B cell (primary cell): ENCODE results near the gene GAB3. TPM values are rescaled to one million over a fixed set of nuclear protein-coding genes. Genes with fewer than 3 reads are reported as not detected.

Experiments used
- ATAC-seq: fragments of 200-7000 bp; cut with Tn5 transposase; one replicate; pipeline ENCODE4 v1.10.0; 2021; ENCODE audit warnings: low read depth, mild to moderate bottlenecking, moderate number of reproducible peaks, moderate library complexity
- CTCF ChIA-PET: fragments of 350-600 bp; sonication (Branson Sonifier 250); formaldehyde crosslinking; loops from one replicate; lab custom pipeline; 2021; ENCODE audit warnings: antibody characterized with exemption, inconsistent platforms; lab: Charles Lee
- POLR2A ChIA-PET: fragments of 350-600 bp; sonication (Branson Sonifier 250); formaldehyde crosslinking; loops from one replicate; lab custom pipeline; 2021; ENCODE audit warnings: antibody characterized with exemption; lab: Charles Lee
- DNase-seq: peaks from one replicate; pipeline ENCODE4 v3.0.0; 2013
- H2AFZ ChIP-seq: 2 replicates; pipeline ENCODE4 v1.6.1; 2012; ENCODE audit warnings: mild to moderate bottlenecking, low read depth, low read length; ENCODE audit not compliant: insufficient read depth, poor library complexity, severe bottlenecking
- H3K27ac ChIP-seq, 2 donors: 1 replicate in 1 of 2; 2 replicates in 1 of 2; pipeline ENCODE4 v1.5.1; 2012 to 2013; ENCODE audit warnings: low read length in 2 of 2, mild to moderate bottlenecking in 2 of 2, moderate library complexity in 1 of 2
- H3K27me3 ChIP-seq, 4 experiments: fragments of 200-600 bp in 1 of 4; sonication (generic) in 1 of 4; replicated peaks in 1 of 4; 1 replicate in 2 of 4; 2 replicates in 2 of 4; pipeline versions ENCODE4 v1.6.1 to v1.7.0; 2013 to 2016; ENCODE audit warnings: low read length in 3 of 4, mild to moderate bottlenecking in 2 of 4, mixed read lengths in 1 of 4, moderate library complexity in 1 of 4; ENCODE audit not compliant: insufficient read depth in 4 of 4, control insufficient read depth in 3 of 4; ENCODE audit errors: control extremely low read depth in 1 of 4
- H3K36me3 ChIP-seq, 2 experiments: replicated peaks in 1 of 2; 1 replicate in 1 of 2; 2 replicates in 1 of 2; pipeline versions ENCODE4 v1.6.1 to v1.7.1; 2013; ENCODE audit warnings: low read length in 1 of 2; ENCODE audit not compliant: insufficient read depth in 2 of 2, control insufficient read depth in 1 of 2; ENCODE audit errors: control extremely low read depth in 1 of 2, extremely low read depth in 1 of 2
- H3K4me1 ChIP-seq, 2 donors: fragments of 200-600 bp in 1 of 2; sonication (generic) in 1 of 2; 1 replicate in 1 of 2; 2 replicates in 1 of 2; pipeline versions ENCODE4 v1.5.1 to v1.6.1; 2013 to 2017; ENCODE audit warnings: low read length in 2 of 2; ENCODE audit not compliant: control insufficient read depth in 2 of 2, insufficient read depth in 2 of 2
- H3K4me2 ChIP-seq: replicated peaks from 2 replicates; pipeline ENCODE3; 2012; ENCODE audit warnings: mild to moderate bottlenecking, low read depth, low read length; ENCODE audit not compliant: poor library complexity, severe bottlenecking
- H3K4me3 ChIP-seq, 5 experiments: fragments of 200-600 bp in 1 of 5; sonication (generic) in 1 of 5; 1 replicate in 3 of 5; 2 replicates in 2 of 5; pipeline versions ENCODE4 v1.5.1 to v1.7.0; 2011 to 2016; ENCODE audit warnings: low read length in 4 of 5, mild to moderate bottlenecking in 4 of 5, low read depth in 2 of 5, control low read depth in 1 of 5, moderate library complexity in 1 of 5; ENCODE audit not compliant: insufficient read depth in 1 of 5; ENCODE audit errors: control extremely low read depth in 1 of 5, extremely low read depth in 1 of 5
- H3K79me2 ChIP-seq: fragments of 200-600 bp; sonication (generic); one replicate; pipeline ENCODE4 v1.6.0; 2016; ENCODE audit warnings: low read length; ENCODE audit not compliant: control insufficient read depth, insufficient read depth
- H3K9ac ChIP-seq: fragments of 200-600 bp; sonication (generic); 2 replicates; pipeline ENCODE4 v1.6.1; 2017; ENCODE audit warnings: mild to moderate bottlenecking, low read length, moderate library complexity
- H3K9me3 ChIP-seq, 3 donors: one replicate each; pipeline versions ENCODE4 v1.6.1 to v1.7.1; 2013; ENCODE audit warnings: low read length in 2 of 3; ENCODE audit not compliant: control insufficient read depth in 2 of 3, insufficient read depth in 1 of 3; ENCODE audit errors: control extremely low read depth in 1 of 3
- H4K20me1 ChIP-seq: 2 replicates; pipeline ENCODE4 v1.6.0; 2012; ENCODE audit warnings: mild to moderate bottlenecking, low read length; ENCODE audit not compliant: insufficient read depth, control insufficient read depth, poor library complexity, severe bottlenecking
- H3K27ac Mint-ChIP-seq: one replicate; pipeline ENCODE4 v1.8.0; 2021; ENCODE audit warnings: mixed read lengths
- H3K27me3 Mint-ChIP-seq: one replicate; pipeline ENCODE4 v1.8.0; 2021; ENCODE audit warnings: mixed read lengths
- H3K4me1 Mint-ChIP-seq: one replicate; pipeline ENCODE4 v1.8.0; 2021; ENCODE audit warnings: mixed read lengths
- H3K4me3 Mint-ChIP-seq: one replicate; pipeline ENCODE4 v1.8.0; 2021; ENCODE audit warnings: mixed read lengths
- H3K9me3 Mint-ChIP-seq: one replicate; pipeline ENCODE4 v1.8.0; 2022; ENCODE audit warnings: mixed read lengths; ENCODE audit not compliant: insufficient read depth
- EZH2 ChIP-seq: IDR thresholded peaks from 2 replicates; pipeline ENCODE4 v1.6.1; 2012; ENCODE audit warnings: borderline replicate concordance, low read depth, mild to moderate bottlenecking, moderate library complexity, low read length; ENCODE audit not compliant: insufficient read depth, poor library complexity, severe bottlenecking
- WGBS: methylation state at CpG from one replicate; pipeline ENCODE4 v1.1.5; 2013; ENCODE audit warnings: missing lambda C conversion rate; ENCODE audit not compliant: insufficient coverage; 5-methylcytosine and 5-hydroxymethylcytosine counted together
- intact Hi-C: fragments of 100-400 bp; cut with micrococcal nuclease; formaldehyde crosslinking; loops from one replicate; pipeline ENCODE4 v1.10.0; 2022
- polyA plus RNA-seq: library from polyadenylated mRNA; depleted of rRNA; stranded (reverse); fragments of >200 nt; gene quantifications from 2 replicates; pipeline ENCODE4 v1.2.3, GENCODE V29; 2012
- total RNA-seq, 2 donors: library from RNA; stranded (reverse); fragments of 120-200 nt in 1 of 2; gene quantifications; 1 replicate in 1 of 2; 2 replicates in 1 of 2; pipeline versions ENCODE4 v1.2.3 to v1.2.4, GENCODE V29; 2013 to 2022
- TF ChIP-seq, protein P1 (sequence below): fragments of 200-600 bp; IDR thresholded peaks from one replicate; pipeline ENCODE4 v1.8.0; 2022; ENCODE audit warnings: antibody characterized with exemption, mild to moderate bottlenecking

The GAB3 gene
- total and polyA plus RNA-seq, 2 donors (not counting 1 experiment from before 2014, with no cell fraction given): 13.2 to 16.5 TPM

DNA sequence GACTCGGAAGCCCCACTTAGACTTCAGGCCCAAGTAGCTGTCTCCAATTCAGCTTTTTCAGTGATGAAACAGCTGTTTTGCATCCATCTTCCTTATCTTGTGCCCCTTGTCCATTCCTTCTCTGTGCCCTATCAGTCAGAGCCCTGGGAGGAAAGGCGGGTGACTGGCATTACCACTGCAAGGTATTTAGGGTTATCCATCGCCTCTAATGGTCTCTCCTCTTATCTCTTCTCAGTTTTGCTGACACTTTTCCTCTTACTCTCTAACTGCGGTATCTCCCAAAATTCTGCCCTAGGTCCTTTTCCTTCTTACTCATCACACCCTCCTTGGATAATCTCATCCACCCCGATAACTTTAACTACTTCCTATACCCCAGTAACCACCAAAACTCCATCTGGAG is 13.7 kb downstream of the GAB3 start:
- CTCF ChIA-PET: no interaction called here
- Histone ChIP-seq H3K79me2 (peaks cover 40% of the 10 kb centered on the region), H3K4me3 (no peak overlapping the region), H3K4me1 (peaks cover 20 to 28% of the 10 kb centered on the region in 2 donors), H3K4me2 (no peak overlapping the region), H3K27me3 (no peaks in the 10 kb centered on the region), H3K36me3 (no peaks in the 10 kb centered on the region), H3K27ac (no peak overlapping the region), H2AFZ (no peak overlapping the region), H3K9me3 (no peaks in the 10 kb centered on the region), H3K9ac (no peak overlapping the region), H4K20me1 (no peaks in the 10 kb centered on the region)
- Mint-ChIP-seq H3K4me1 (peaks cover 36% of the 10 kb centered on the region), H3K27me3 (no peaks in the 10 kb centered on the region), H3K9me3 (no peaks in the 10 kb centered on the region), H3K27ac (no peak overlapping the region), H3K4me3 (no peak overlapping the region)
- POLR2A ChIA-PET: no interaction called here
- intact Hi-C loops: no loop called here
- ATAC-seq: no peak
- no peak for DNase-seq
- WGBS: 82% methylated on average over 4 of the region's 5 CpGs
- TF ChIP-seq, protein P1, sequence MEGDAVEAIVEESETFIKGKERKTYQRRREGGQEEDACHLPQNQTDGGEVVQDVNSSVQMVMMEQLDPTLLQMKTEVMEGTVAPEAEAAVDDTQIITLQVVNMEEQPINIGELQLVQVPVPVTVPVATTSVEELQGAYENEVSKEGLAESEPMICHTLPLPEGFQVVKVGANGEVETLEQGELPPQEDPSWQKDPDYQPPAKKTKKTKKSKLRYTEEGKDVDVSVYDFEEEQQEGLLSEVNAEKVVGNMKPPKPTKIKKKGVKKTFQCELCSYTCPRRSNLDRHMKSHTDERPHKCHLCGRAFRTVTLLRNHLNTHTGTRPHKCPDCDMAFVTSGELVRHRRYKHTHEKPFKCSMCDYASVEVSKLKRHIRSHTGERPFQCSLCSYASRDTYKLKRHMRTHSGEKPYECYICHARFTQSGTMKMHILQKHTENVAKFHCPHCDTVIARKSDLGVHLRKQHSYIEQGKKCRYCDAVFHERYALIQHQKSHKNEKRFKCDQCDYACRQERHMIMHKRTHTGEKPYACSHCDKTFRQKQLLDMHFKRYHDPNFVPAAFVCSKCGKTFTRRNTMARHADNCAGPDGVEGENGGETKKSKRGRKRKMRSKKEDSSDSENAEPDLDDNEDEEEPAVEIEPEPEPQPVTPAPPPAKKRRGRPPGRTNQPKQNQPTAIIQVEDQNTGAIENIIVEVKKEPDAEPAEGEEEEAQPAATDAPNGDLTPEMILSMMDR: no peak
- no peak for TF ChIP-seq EZH2

DNA sequence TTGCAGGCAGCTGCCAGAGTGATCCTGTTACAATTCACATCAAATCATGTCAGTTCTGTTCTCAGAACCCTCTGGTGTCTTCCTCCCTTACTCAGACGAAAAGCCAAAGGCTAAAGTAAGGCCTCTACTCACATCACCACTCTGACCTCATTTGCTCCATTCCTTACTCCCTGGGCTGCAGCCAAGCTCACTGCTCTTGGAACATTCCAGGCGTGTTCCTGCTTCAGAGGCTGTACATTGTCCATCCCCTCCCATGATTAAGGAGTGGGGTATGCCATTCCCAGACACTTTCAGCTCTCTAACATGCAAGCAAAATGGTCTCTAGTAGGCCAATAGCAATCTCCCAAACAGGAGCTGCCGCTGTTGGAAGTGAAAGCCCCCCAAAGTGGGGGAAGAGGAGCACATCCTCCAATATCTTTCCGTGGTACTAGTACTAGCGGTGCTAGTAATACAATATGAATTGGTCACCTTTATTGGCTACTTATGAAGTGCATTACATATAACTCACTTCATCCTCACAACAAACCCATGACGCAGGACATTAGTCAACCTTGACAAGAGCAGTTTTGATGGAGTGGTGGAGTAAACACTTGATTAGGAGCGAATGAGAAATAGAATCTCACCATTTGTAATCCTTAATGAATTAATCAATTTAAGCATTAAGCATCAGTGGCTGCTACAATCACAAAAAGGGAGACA is 15.0 kb downstream of the GAB3 start:
- ATAC-seq (no peak), DNase-seq (no peak)
- Histone ChIP-seq H3K79me2 (peaks cover 33% of the 10 kb centered on the region), H3K9ac (no peak overlapping the region), H3K4me2 (no peak overlapping the region), H3K27me3 (no peaks in the 10 kb centered on the region), H3K27ac (peak overlapping the region in 1 of 2 donors; percentile 56), H3K4me3 (no peak overlapping the region), H2AFZ (no peak overlapping the region), H3K4me1 (peaks cover 20 to 36% of the 10 kb centered on the region in 2 donors), H3K36me3 (no peaks in the 10 kb centered on the region), H3K9me3 (no peaks in the 10 kb centered on the region), H4K20me1 (no peaks in the 10 kb centered on the region)
- ChIA-PET CTCF (no interaction called here), POLR2A (no interaction called here)
- no peaks in the 10 kb centered on the region for H3K27me3 Mint-ChIP-seq
- intact Hi-C loops: no loop called here
- 43% methylated on average over 1 of the region's 7 CpGs for WGBS
- H3K4me3 Mint-ChIP-seq: peak overlapping the region; percentile 53
- H3K9me3 Mint-ChIP-seq: no peaks in the 10 kb centered on the region
- H3K27ac Mint-ChIP-seq: peak overlapping the region; percentile 53
- peaks cover 48% of the 10 kb centered on the region for H3K4me1 Mint-ChIP-seq
- TF ChIP-seq EZH2: no peak
- TF ChIP-seq, protein P1: no peak
